Smooth muscle cell (in vitro differentiated cells): ENCODE measurements around the gene XBP1. TPM values are rescaled to one million over a fixed set of nuclear protein-coding genes. Genes with fewer than 3 reads are reported as not detected.

ENCODE experiments used
- DNase-seq: peaks from one replicate; lab custom pipeline; 2025; ENCODE audit not compliant: unreplicated experiment; lab: John Stamatoyannopoulos, UW
- H2AFZ ChIP-seq: fragments of 200-600 bp; sonication (generic); 2 replicates; pipeline ENCODE4 v1.6.0; 2016; ENCODE audit warnings: antibody characterized with exemption, low read depth, mild to moderate bottlenecking
- H3F3A ChIP-seq: fragments of 200-600 bp; sonication (generic); 2 replicates; pipeline ENCODE4 v1.6.0; 2017; ENCODE audit warnings: antibody characterized with exemption, low read depth
- H3K27ac ChIP-seq: fragments of 200-600 bp; sonication (generic); 2 replicates; pipeline ENCODE4 v1.5.1; 2016; ENCODE audit warnings: low read depth, mild to moderate bottlenecking
- H3K27me3 ChIP-seq: fragments of 200-600 bp; sonication (generic); 2 replicates; pipeline ENCODE4 v1.6.1; 2016; ENCODE audit warnings: low read depth, mild to moderate bottlenecking
- H3K36me3 ChIP-seq: fragments of 200-600 bp; sonication (generic); 2 replicates; pipeline ENCODE4 v1.5.1; 2016; ENCODE audit warnings: low read depth
- H3K4me1 ChIP-seq: fragments of 200-600 bp; sonication (generic); 2 replicates; pipeline ENCODE4 v1.5.1; 2016; ENCODE audit warnings: low read depth
- H3K4me2 ChIP-seq: fragments of 200-600 bp; sonication (generic); 2 replicates; pipeline ENCODE4 v1.6.0; 2016; ENCODE audit warnings: mild to moderate bottlenecking
- H3K4me3 ChIP-seq: fragments of 200-600 bp; sonication (generic); 2 replicates; pipeline ENCODE4 v1.5.1; 2016; ENCODE audit warnings: mild to moderate bottlenecking
- H3K79me2 ChIP-seq: fragments of 200-600 bp; sonication (generic); 2 replicates; pipeline ENCODE4 v1.6.0; 2016; ENCODE audit warnings: low read depth, mild to moderate bottlenecking
- H3K9ac ChIP-seq: fragments of 200-600 bp; sonication (generic); 2 replicates; pipeline ENCODE4 v1.6.0; 2016; ENCODE audit warnings: low read depth
- H3K9me3 ChIP-seq: fragments of 200-600 bp; sonication (generic); replicated peaks from 2 replicates; pipeline ENCODE4 v1.5.1; 2016; ENCODE audit warnings: low read depth
- H4K20me1 ChIP-seq: fragments of 200-600 bp; sonication (generic); 2 replicates; pipeline ENCODE4 v1.6.0; 2016; ENCODE audit warnings: low read depth
- CTCF ChIP-seq: fragments of 200-600 bp; sonication (generic); IDR thresholded peaks from 2 replicates; pipeline ENCODE4 v1.5.1; 2017; ENCODE audit warnings: borderline replicate concordance, mild to moderate bottlenecking, antibody characterized with exemption; ENCODE audit not compliant: insufficient read depth, poor library complexity, severe bottlenecking
- WGBS: methylation state at CpG from one replicate; pipeline ENCODE4 v1.1.7; 2016; ENCODE audit warnings: low lambda C conversion rate; 5-methylcytosine and 5-hydroxymethylcytosine counted together
- polyA plus RNA-seq: library from polyadenylated mRNA; unstranded; fragments of >200 nt; fragmentation: Nextera tagmentation; extraction: Ambion mirVana; gene quantifications from 2 replicates; pipeline ENCODE4 v1.2.1, GENCODE V29; 2016
- total RNA-seq: library from RNA; depleted of rRNA; stranded (reverse); fragments of >200 nt; gene quantifications from 2 replicates; pipeline ENCODE4 v1.2.3, GENCODE V29; 2014

XBP1 gene
- total and polyA plus RNA-seq, 2 experiments from 2014 or later: 375 to 381 TPM

- Histone ChIP-seq H3K4me2 (no peak overlapping the region), H3K36me3 (peaks cover 26% of the 10 kb centered on the region), H3K4me3 (no peak overlapping the region), H3K9me3 (no peaks in the 10 kb centered on the region), H3K79me2 (peaks cover 40% of the 10 kb centered on the region), H3F3A (peaks cover 62% of the 10 kb centered on the region), H3K9ac (no peak overlapping the region), H4K20me1 (peaks cover 74% of the 10 kb centered on the region), H2AFZ (no peak overlapping the region), H3K27ac (peak overlapping the region; percentile 7), H3K27me3 (no peaks in the 10 kb centered on the region), H3K4me1 (peaks cover 12% of the 10 kb centered on the region)
- DNase-seq: no peak
- no peak for TF ChIP-seq CTCF
- 76% methylated on average over 4 of the region's 4 CpGs for WGBS
Observed at GRCh38 chr22:28793976-28794584, 6.3 kb downstream of the XBP1 start.

GRCh38 chr22:28792491-28793383 lies 7.6 kb downstream of the XBP1 start:
- DNase-seq: no peak
- H3K4me1 ChIP-seq: peaks cover under 1% of the 10 kb centered on the region
- 87% methylated on average over 15 of the region's 15 CpGs for WGBS
- no peak for TF ChIP-seq CTCF
- peak overlapping the region; percentile 10 for H3K27ac ChIP-seq
- H3K79me2 ChIP-seq: peaks cover 28% of the 10 kb centered on the region
- H3K4me3 ChIP-seq: no peak overlapping the region
- H3K9me3 ChIP-seq: no peaks in the 10 kb centered on the region
- no peaks in the 10 kb centered on the region for H3K27me3 ChIP-seq
- no peak overlapping the region for H3K4me2 ChIP-seq
- H2AFZ ChIP-seq: no peak overlapping the region
- H3K36me3 ChIP-seq: peaks cover 26% of the 10 kb centered on the region
- peaks cover 62% of the 10 kb centered on the region for H4K20me1 ChIP-seq
- H3F3A ChIP-seq: peaks cover 58% of the 10 kb centered on the region
- no peak overlapping the region for H3K9ac ChIP-seq

GRCh38 chr22:28791841-28792490 lies 8.4 kb downstream of the XBP1 start:
- 71% methylated on average over 3 of the region's 3 CpGs for WGBS

More at GRCh38 chr22:28791841-28792490, 8.4 kb downstream of the XBP1 start:
- Histone ChIP-seq H3K4me3 (no peak overlapping the region), H3K9me3 (no peaks in the 10 kb centered on the region), H3K4me2 (no peak overlapping the region), H3K27ac (peak overlapping the region; percentile 10), H3F3A (peaks cover 52% of the 10 kb centered on the region), H3K79me2 (peaks cover 21% of the 10 kb centered on the region), H3K36me3 (peaks cover 22% of the 10 kb centered on the region), H3K27me3 (no peaks in the 10 kb centered on the region), H4K20me1 (peaks cover 62% of the 10 kb centered on the region), H3K4me1 (no peaks in the 10 kb centered on the region), H3K9ac (no peak overlapping the region), H2AFZ (no peak overlapping the region)
- no peak for DNase-seq
- TF ChIP-seq CTCF: no peak
